DND-41 (cell line): ENCODE data around the gene F10.

Experiments used
- ATAC-seq: fragments of 200-7000 bp; cut with Tn5 transposase; 3 replicates; pipeline ENCODE4 v1.9.1; 2021; ENCODE audit warnings: low read depth; ENCODE audit not compliant: insufficient read depth
- DNase-seq: peaks from one replicate; pipeline ENCODE4 v3.0.0-alpha.2; 2020
- H2AFZ ChIP-seq: 2 replicates; pipeline ENCODE4 v1.6.0; 2012; ENCODE audit warnings: low read depth, low read length
- H3K27ac ChIP-seq: 2 replicates; pipeline ENCODE4 v1.5.1; 2012; ENCODE audit warnings: low read length, inconsistent platforms
- H3K27me3 ChIP-seq: fragments of 200-600 bp; sonication (generic); 2 replicates; pipeline ENCODE4 v1.6.0; 2012; ENCODE audit warnings: low read length, mild to moderate bottlenecking, inconsistent platforms; ENCODE audit not compliant: insufficient read depth, poor library complexity
- H3K36me3 ChIP-seq: 2 replicates; pipeline ENCODE4 v1.5.1; 2012; ENCODE audit warnings: low read length, inconsistent platforms; ENCODE audit not compliant: insufficient read depth
- H3K4me1 ChIP-seq: 2 replicates; pipeline ENCODE4 v1.5.1; 2012; ENCODE audit warnings: mild to moderate bottlenecking, low read length; ENCODE audit not compliant: insufficient read depth
- H3K4me2 ChIP-seq: 2 replicates; pipeline ENCODE4 v1.6.0; 2012; ENCODE audit warnings: mild to moderate bottlenecking, moderate library complexity, low read length, inconsistent platforms; ENCODE audit not compliant: insufficient read depth
- H3K4me3 ChIP-seq, 2 experiments: fragments of 200-600 bp in 1 of 2; shearing (Covaris generic) in 1 of 2; 2 replicates each; pipeline ENCODE4 v1.5.1; 2012 to 2016; ENCODE audit warnings: inconsistent platforms in 2 of 2, low read length in 2 of 2, mild to moderate bottlenecking in 2 of 2, low read depth in 1 of 2, moderate library complexity in 1 of 2
- H3K79me2 ChIP-seq: 2 replicates; pipeline ENCODE4 v1.6.0; 2012; ENCODE audit warnings: low read length, inconsistent platforms; ENCODE audit not compliant: insufficient read depth
- H3K9ac ChIP-seq: 2 replicates; pipeline ENCODE4 v1.6.0; 2012; ENCODE audit warnings: low read depth, mild to moderate bottlenecking, inconsistent platforms, low read length, moderate library complexity
- H3K9me3 ChIP-seq: 2 replicates; pipeline ENCODE4 v1.5.1; 2012; ENCODE audit warnings: low read length, moderate library complexity, mild to moderate bottlenecking, inconsistent platforms; ENCODE audit not compliant: insufficient read depth, severe bottlenecking
- H4K20me1 ChIP-seq: 2 replicates; pipeline ENCODE4 v1.6.0; 2012; ENCODE audit warnings: low read length; ENCODE audit not compliant: insufficient read depth
- EZH2 ChIP-seq: IDR thresholded peaks from 3 replicates; pipeline ENCODE4 v1.6.1; 2012; ENCODE audit warnings: borderline replicate concordance, low read depth, mild to moderate bottlenecking, moderate library complexity, low read length, inconsistent platforms; ENCODE audit not compliant: severe bottlenecking
- TF ChIP-seq, protein P1 (sequence below): IDR thresholded peaks from 2 replicates; pipeline ENCODE4 v1.5.1; 2012; ENCODE audit warnings: borderline replicate concordance, low read length, moderate library complexity, mild to moderate bottlenecking; ENCODE audit not compliant: poor library complexity, severe bottlenecking; ENCODE audit errors: extremely low read depth

The F10 gene

DNA sequence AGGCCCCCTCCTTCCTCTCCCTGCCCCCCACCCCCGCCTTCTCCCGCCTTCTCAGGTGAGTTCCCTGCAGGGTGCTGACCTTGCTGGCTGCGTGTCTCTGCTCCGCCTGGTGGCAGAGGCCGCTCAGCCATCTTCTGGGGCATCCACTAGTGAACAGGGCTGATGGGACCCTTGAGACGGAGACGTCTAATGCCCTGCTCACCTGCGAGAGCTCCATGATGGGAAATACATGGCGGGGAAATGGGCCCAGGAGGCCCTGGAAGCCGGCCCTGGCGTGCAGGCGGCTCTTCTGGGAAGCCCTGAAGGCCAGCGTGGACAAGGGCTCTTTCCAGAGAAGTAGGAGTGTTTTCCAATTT, 32.2 kb upstream of the F10 start:
- Histone ChIP-seq H3K4me3 (no peak overlapping the region), H3K4me1 (no peaks in the 10 kb centered on the region), H3K36me3 (no peaks in the 10 kb centered on the region), H3K4me2 (no peak overlapping the region), H3K9ac (no peak overlapping the region), H3K9me3 (peaks cover under 1% of the 10 kb centered on the region), H4K20me1 (peaks cover 5% of the 10 kb centered on the region), H3K27ac (no peak overlapping the region), H2AFZ (no peak overlapping the region), H3K27me3 (no peaks in the 10 kb centered on the region), H3K79me2 (no peaks in the 10 kb centered on the region)
- ATAC-seq = no peak
- DNase-seq = no peak
- no peak for TF ChIP-seq EZH2
- TF ChIP-seq, protein P1, sequence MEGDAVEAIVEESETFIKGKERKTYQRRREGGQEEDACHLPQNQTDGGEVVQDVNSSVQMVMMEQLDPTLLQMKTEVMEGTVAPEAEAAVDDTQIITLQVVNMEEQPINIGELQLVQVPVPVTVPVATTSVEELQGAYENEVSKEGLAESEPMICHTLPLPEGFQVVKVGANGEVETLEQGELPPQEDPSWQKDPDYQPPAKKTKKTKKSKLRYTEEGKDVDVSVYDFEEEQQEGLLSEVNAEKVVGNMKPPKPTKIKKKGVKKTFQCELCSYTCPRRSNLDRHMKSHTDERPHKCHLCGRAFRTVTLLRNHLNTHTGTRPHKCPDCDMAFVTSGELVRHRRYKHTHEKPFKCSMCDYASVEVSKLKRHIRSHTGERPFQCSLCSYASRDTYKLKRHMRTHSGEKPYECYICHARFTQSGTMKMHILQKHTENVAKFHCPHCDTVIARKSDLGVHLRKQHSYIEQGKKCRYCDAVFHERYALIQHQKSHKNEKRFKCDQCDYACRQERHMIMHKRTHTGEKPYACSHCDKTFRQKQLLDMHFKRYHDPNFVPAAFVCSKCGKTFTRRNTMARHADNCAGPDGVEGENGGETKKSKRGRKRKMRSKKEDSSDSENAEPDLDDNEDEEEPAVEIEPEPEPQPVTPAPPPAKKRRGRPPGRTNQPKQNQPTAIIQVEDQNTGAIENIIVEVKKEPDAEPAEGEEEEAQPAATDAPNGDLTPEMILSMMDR = no peak

- Histone ChIP-seq H2AFZ (no peak overlapping the region), H3K4me2 (no peak overlapping the region), H3K79me2 (no peaks in the 10 kb centered on the region), H3K9me3 (no peaks in the 10 kb centered on the region), H3K9ac (no peak overlapping the region), H3K4me3 (no peak overlapping the region), H4K20me1 (peaks cover 5% of the 10 kb centered on the region), H3K36me3 (no peaks in the 10 kb centered on the region), H3K4me1 (no peaks in the 10 kb centered on the region), H3K27me3 (no peaks in the 10 kb centered on the region), H3K27ac (no peak overlapping the region)
- TF ChIP-seq, protein P1 = no peak
- TF ChIP-seq EZH2 = no peak
- DNase-seq (no peak), ATAC-seq (no peak)
Measured at GRCh38 chr13:113090806-113091205, 31.8 kb upstream of the F10 start.

GRCh38 chr13:113091211-113091771, 31.3 kb upstream of the F10 start:
- TF ChIP-seq, protein P1 = no peak
- TF ChIP-seq EZH2 = no peak
- H3K79me2 ChIP-seq = no peaks in the 10 kb centered on the region
- DNase-seq (no peak), ATAC-seq (no peak)
- no peaks in the 10 kb centered on the region for H3K4me1 ChIP-seq
- no peak overlapping the region for H3K27ac ChIP-seq
- no peak overlapping the region for H2AFZ ChIP-seq
- H3K4me3 ChIP-seq = no peak overlapping the region
- peaks cover 5% of the 10 kb centered on the region for H4K20me1 ChIP-seq
- H3K9me3 ChIP-seq = no peaks in the 10 kb centered on the region
- no peaks in the 10 kb centered on the region for H3K27me3 ChIP-seq
- no peaks in the 10 kb centered on the region for H3K36me3 ChIP-seq
- H3K9ac ChIP-seq = no peak overlapping the region
- H3K4me2 ChIP-seq = no peak overlapping the region
